Sigmoid colon (tissue), 7 donors: ENCODE results near the gene MORN5. TPM values are rescaled to one million over a fixed set of nuclear protein-coding genes. Genes with fewer than 3 reads are reported as not detected.
A peak's percentile ranks its signal among the peaks of the same experiment; 100 is the strongest.

ENCODE experiments used
- DNase-seq: peaks from one replicate; pipeline ENCODE4 v3.0.0-alpha.2; 2019
- H3K27ac ChIP-seq, 4 donors: fragments of 200-600 bp; sonication (generic); one replicate each; pipeline ENCODE4 v1.5.1; 2016 to 2019; ENCODE audit warnings: mild to moderate bottlenecking in 1 of 4
- H3K27me3 ChIP-seq, 3 donors: fragments of 200-600 bp; sonication (generic); one replicate each; pipeline ENCODE4 v1.5.1; 2019; ENCODE audit warnings: mild to moderate bottlenecking in 1 of 3
- H3K36me3 ChIP-seq, 4 donors: fragments of 200-600 bp; sonication (generic); one replicate each; pipeline ENCODE4 v1.5.1; 2016 to 2019
- H3K4me1 ChIP-seq, 4 donors: fragments of 200-600 bp; sonication (generic); one replicate each; pipeline ENCODE4 v1.5.1; 2017 to 2019
- H3K4me3 ChIP-seq, 4 donors: fragments of 200-600 bp; sonication (generic); one replicate each; pipeline ENCODE4 v1.5.1; 2017 to 2019; ENCODE audit warnings: mild to moderate bottlenecking in 2 of 4, moderate library complexity in 1 of 4
- H3K9me3 ChIP-seq, 4 donors: fragments of 200-600 bp in 3 of 4; sonication (generic) in 3 of 4; one replicate each; pipeline versions ENCODE4 v1.5.1 to v1.6.1; 2013 to 2019
- EP300 ChIP-seq, 4 donors: sonication (generic); formaldehyde crosslinking; IDR thresholded peaks; one replicate each; pipeline ENCODE4 v1.6.1; 2017; ENCODE audit warnings: antibody characterized with exemption in 4 of 4
- POLR2A ChIP-seq, 2 donors: fragments of 450-650 bp; IDR thresholded peaks; one replicate each; pipeline ENCODE4 v1.6.1; 2016; ENCODE audit warnings: antibody characterized with exemption in 2 of 2, mild to moderate bottlenecking in 2 of 2, moderate library complexity in 2 of 2
- POLR2AphosphoS5 ChIP-seq, 4 donors: sonication (generic); formaldehyde crosslinking; IDR thresholded peaks; one replicate each; pipeline ENCODE4 v1.6.1; 2017; ENCODE audit warnings: antibody characterized with exemption in 4 of 4
- WGBS, 2 donors: extraction: QIAGEN DNeasy Blood & Tissue Kit; methylation state at CpG; one replicate each; pipeline ENCODE4 v1.1.7; 2013; 5-methylcytosine and 5-hydroxymethylcytosine counted together
- intact Hi-C: fragments of 100-400 bp; cut with DNase I; formaldehyde crosslinking; loops from one replicate; pipeline ENCODE4 v1.15.1; 2023
- polyA plus RNA-seq, 3 donors: library from polyadenylated mRNA; stranded (reverse); fragments of 200-250 nt; gene quantifications; one replicate each; pipeline ENCODE4 v1.2.3, GENCODE V29; 2013
- total RNA-seq, 4 donors: library from RNA; depleted of rRNA; stranded (reverse); fragments of >200 nt; gene quantifications; one replicate each; pipeline ENCODE4 v1.1.0, GENCODE V29; 2016
- TF ChIP-seq, protein P1 (sequence below), 4 experiments: fragments of 450-650 bp in 3 of 4; fragments of 200-600 bp in 1 of 4; IDR thresholded peaks; one replicate each; pipeline ENCODE4 v1.5.1; 2016 to 2019; ENCODE audit warnings: antibody characterized with exemption in 4 of 4, mild to moderate bottlenecking in 3 of 4, moderate library complexity in 2 of 4
- donor health status: healthy with polysubstance abuse.
- donor health status: Bipolar disorder and iron deficiency.
- donor health status: healthy.

Gene MORN5
- total and polyA plus RNA-seq, 7 donors = 2.4 to 45.7 (median 30.3) TPM; not detected in 1

DNA sequence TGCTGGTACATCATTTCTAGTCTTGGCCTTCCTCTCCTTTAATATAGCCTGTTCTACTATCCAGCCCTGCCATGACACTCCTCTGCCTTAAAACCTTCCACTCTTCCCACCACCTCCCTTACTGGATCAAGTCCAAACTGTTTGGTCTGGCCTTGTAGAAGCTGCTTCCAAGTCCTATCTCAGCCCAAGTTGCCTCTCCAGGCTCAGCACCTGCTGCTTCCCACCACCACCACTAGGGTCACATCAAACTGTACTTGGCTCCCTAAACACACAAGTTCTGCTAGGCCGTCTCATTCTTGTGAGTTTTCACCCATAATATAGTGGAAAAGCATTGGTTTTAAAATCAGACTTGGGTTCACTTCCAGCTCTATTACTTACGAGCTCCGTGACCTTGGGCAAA, 1.5 kb upstream of the MORN5 start:
- intact Hi-C loops = loop anchor here (2.0 kb wide), 1 partner anchor 107 kb away; the partner anchor contains the start of genes MRRF and RBM18
- peaks cover 0 to 52% (median 41%) of the 10 kb centered on the region in 4 donors for H3K4me1 ChIP-seq
- no peaks in the 10 kb centered on the region for H3K27me3 ChIP-seq

DNA sequence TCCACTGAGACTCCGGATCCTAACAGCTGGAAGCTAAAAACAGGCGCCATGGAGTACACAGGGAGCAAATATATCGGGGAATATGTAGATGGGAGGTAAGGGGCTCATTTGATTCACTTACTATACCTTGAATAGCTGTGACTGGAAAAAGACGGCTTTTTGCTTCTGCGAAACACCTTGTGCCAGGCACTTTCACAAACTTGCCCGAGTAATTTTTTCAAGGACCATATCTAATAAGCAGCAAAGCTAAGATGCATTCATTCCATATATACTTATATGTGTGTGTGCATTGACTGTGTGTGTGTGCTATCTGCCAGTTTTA, 178 bp downstream of the MORN5 start:
- Histone ChIP-seq H3K4me1 (peaks cover 0 to 65% (median 51%) of the 10 kb centered on the region in 4 donors), H3K27me3 (no peaks in the 10 kb centered on the region), H3K9me3 (no peaks in the 10 kb centered on the region), H3K36me3 (no peaks in the 10 kb centered on the region), H3K27ac (peak overlapping the region; percentile 89 to 94 (median 92)), H3K4me3 (peak overlapping the region; percentile 87 to 98 (median 92))
- TF ChIP-seq EP300 (IDR thresholded peaks at IDR 0.05) (no peak), POLR2AphosphoS5 (IDR thresholded peaks at IDR 0.05) (no peak), POLR2A (IDR thresholded peaks at IDR 0.05) (no peak)
- TF ChIP-seq, protein P1, sequence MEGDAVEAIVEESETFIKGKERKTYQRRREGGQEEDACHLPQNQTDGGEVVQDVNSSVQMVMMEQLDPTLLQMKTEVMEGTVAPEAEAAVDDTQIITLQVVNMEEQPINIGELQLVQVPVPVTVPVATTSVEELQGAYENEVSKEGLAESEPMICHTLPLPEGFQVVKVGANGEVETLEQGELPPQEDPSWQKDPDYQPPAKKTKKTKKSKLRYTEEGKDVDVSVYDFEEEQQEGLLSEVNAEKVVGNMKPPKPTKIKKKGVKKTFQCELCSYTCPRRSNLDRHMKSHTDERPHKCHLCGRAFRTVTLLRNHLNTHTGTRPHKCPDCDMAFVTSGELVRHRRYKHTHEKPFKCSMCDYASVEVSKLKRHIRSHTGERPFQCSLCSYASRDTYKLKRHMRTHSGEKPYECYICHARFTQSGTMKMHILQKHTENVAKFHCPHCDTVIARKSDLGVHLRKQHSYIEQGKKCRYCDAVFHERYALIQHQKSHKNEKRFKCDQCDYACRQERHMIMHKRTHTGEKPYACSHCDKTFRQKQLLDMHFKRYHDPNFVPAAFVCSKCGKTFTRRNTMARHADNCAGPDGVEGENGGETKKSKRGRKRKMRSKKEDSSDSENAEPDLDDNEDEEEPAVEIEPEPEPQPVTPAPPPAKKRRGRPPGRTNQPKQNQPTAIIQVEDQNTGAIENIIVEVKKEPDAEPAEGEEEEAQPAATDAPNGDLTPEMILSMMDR (IDR thresholded peaks at IDR 0.05) = no peak
- intact Hi-C loops = loop anchor here (2.0 to 5.0 kb wide), 3 partner anchors 63 to 207 kb away; partner anchors contain the start of genes MRRF and RBM18
- 22 to 30% methylated on average over 6 of the region's 6 CpGs for WGBS, 2 donors
- no peak for DNase-seq

More for the DNA sequence above, 1.5 kb upstream of the MORN5 start:
- WGBS, 2 donors = 68 to 82% methylated on average over 3 of the region's 3 CpGs
- DNase-seq = no peak
- H3K9me3 ChIP-seq = no peaks in the 10 kb centered on the region
- peak overlapping the region in 1 of 4 donors; percentile 94 for H3K27ac ChIP-seq
- TF ChIP-seq POLR2AphosphoS5 (IDR thresholded peaks at IDR 0.05) = no peak
- TF ChIP-seq EP300 (IDR thresholded peaks at IDR 0.05) = no peak
- TF ChIP-seq, protein P1 (IDR thresholded peaks at IDR 0.05) = peak in 1 of 4 experiments; percentile 27
- no peaks in the 10 kb centered on the region for H3K36me3 ChIP-seq
- H3K4me3 ChIP-seq = peak overlapping the region in 1 of 4 donors; percentile 87

DNA sequence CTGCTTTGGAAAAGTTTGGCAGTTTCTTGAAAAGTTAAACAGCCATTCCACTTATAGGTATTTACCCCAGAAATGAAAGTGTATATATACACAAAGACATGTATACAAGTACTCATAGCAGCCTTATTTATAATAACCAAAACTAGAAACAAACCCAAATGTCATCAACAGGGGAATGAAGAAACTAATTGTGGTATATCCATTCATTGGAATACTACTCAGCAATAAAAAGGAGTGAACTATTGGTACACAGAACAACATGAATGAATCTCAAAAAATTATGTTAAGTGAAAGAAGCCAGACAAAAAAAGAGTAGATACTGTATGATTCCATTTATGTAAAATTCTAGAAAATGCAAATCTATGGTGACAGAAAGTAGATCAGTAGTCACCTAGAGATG, 2.7 kb downstream of the MORN5 start:
- no peak for DNase-seq
- H3K9me3 ChIP-seq = no peaks in the 10 kb centered on the region
- no peak overlapping the region for H3K4me3 ChIP-seq
- TF ChIP-seq EP300 (IDR thresholded peaks at IDR 0.05) (no peak), POLR2AphosphoS5 (IDR thresholded peaks at IDR 0.05) (no peak), POLR2A (IDR thresholded peaks at IDR 0.05) (no peak)
- TF ChIP-seq, protein P1 (IDR thresholded peaks at IDR 0.05) = no peak
- intact Hi-C loops = loop anchor here (5.0 kb wide), 2 partner anchors 65 to 205 kb away; no protein-coding TSS in a partner anchor
- no peaks in the 10 kb centered on the region for H3K36me3 ChIP-seq
- peak overlapping the region in 3 of 4 donors; percentile 57 to 77 (median 76) for H3K27ac ChIP-seq
- H3K4me1 ChIP-seq = peaks cover 0 to 50% (median 32%) of the 10 kb centered on the region in 4 donors
- H3K27me3 ChIP-seq = no peaks in the 10 kb centered on the region

DNA sequence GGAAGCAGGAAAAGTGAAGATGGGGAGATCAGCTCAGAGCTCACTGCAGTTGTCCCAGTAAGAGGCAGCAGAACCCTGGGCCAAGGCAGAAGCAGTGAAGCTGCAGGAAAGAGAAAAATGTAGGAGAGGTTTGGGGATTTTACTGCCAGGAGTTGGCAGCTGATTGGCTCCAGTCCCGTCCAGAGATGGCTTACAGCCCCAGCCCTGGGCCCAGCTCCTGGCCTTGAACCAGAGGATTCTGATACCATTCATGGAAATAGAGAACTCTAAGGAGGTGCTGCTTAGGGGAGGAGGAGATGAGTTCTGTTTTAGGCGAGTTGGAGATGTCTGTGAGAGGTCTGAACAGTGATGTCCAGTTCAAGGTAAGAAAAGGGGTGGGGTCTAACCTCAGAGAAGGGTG, 4.6 kb downstream of the MORN5 start:
- DNase-seq = peak; percentile 90
- 19 to 34% methylated on average over 2 of the region's 2 CpGs for WGBS, 2 donors
- intact Hi-C loops = loop anchor here (5.0 kb wide), 2 partner anchors 67 to 203 kb away; no protein-coding TSS in a partner anchor
- peak overlapping the region in 3 of 4 donors; percentile 3 to 32 (median 10) for H3K4me3 ChIP-seq
- no peaks in the 10 kb centered on the region for H3K36me3 ChIP-seq
- H3K27ac ChIP-seq = peak overlapping the region; percentile 9 to 77 (median 66)
- H3K27me3 ChIP-seq = no peaks in the 10 kb centered on the region
- TF ChIP-seq POLR2A (IDR thresholded peaks at IDR 0.05) = no peak
- TF ChIP-seq POLR2AphosphoS5 (IDR thresholded peaks at IDR 0.05) = peak; percentile 55 to 86 (median 73)
- TF ChIP-seq EP300 (IDR thresholded peaks at IDR 0.05) = peak in 1 of 4 donors; percentile 21
- peaks cover 0 to 34% (median 17%) of the 10 kb centered on the region in 4 donors for H3K4me1 ChIP-seq
- no peaks in the 10 kb centered on the region for H3K9me3 ChIP-seq

DNA sequence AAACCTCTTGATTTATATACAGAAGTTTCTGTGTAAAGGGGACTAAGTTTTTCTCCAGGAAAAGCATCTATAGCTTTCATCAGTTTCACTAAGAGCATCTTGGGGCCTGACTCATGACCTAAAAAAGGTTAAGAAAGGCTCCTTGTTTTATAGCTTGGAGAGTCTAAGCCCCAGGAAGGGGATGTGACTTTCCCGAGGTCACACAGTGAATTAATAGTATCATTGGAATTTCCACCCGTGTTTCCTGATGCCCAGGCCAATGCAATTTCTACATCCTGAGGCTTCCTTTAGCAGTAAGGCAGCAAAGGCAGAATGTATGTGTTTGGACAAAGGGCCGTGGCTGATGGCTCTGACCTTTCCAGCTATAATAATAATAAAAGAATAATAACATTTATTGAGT, 8.6 kb downstream of the MORN5 start:
- 51 to 60% methylated on average over 3 of the region's 3 CpGs for WGBS, 2 donors
- Histone ChIP-seq H3K27ac (peak overlapping the region in 1 of 4 donors; percentile 32), H3K4me1 (peaks cover 0 to 22% (median 11%) of the 10 kb centered on the region in 4 donors), H3K9me3 (no peaks in the 10 kb centered on the region), H3K4me3 (no peak overlapping the region), H3K36me3 (peaks cover 0 to 11% (median 0%) of the 10 kb centered on the region in 4 donors), H3K27me3 (no peaks in the 10 kb centered on the region)
- no peak for TF ChIP-seq POLR2A (IDR thresholded peaks at IDR 0.05)
- TF ChIP-seq, protein P1 (IDR thresholded peaks at IDR 0.05) = no peak
- no peak for TF ChIP-seq EP300 (IDR thresholded peaks at IDR 0.05)
- TF ChIP-seq POLR2AphosphoS5 (IDR thresholded peaks at IDR 0.05) = no peak
- no peak for DNase-seq
- intact Hi-C loops = no loop called here
